Posterior cingulate gyrus (tissue), 11 donors: Measurements from ENCODE around the gene GNG4.

ENCODE experiments used
- DNase-seq, 10 donors: peaks; one replicate each; pipeline versions ENCODE4 v3.0.0 to v3.0.0-alpha.2; 2020 to 2021; ENCODE audit warnings: mixed read lengths in 3 of 10
- intact Hi-C: fragments of 100-400 bp; cut with DNase I; formaldehyde crosslinking; loops from one replicate; pipeline ENCODE4 v1.15.1; 2023

The GNG4 gene

GRCh38 chr1:235649368-235650163 is at the start of gene GNG4:
TSS of gene GNG4 (minus strand) at chr1:235649784. CDS start at chr1:235583838, 65,946 bp downstream.
- intact Hi-C loops, result loop anchor here (10.0 kb wide), 1 partner anchor 135 kb away; no protein-coding TSS in a partner anchor
- DNase-seq, result peak in 1 of 10 donors; percentile 13

- DNase-seq, result no peak
- intact Hi-C loops, result no loop called here
Measured at GRCh38 chr1:235697508-235697907, 47.9 kb upstream of the GNG4 start.

- intact Hi-C loops, result no loop called here
- DNase-seq, result no peak
Measured at GRCh38 chr1:235689356-235689755, 39.8 kb upstream of the GNG4 start.

- intact Hi-C loops, result no loop called here
- DNase-seq, result no peak
Measured at GRCh38 chr1:235688096-235688495, 38.5 kb upstream of the GNG4 start.

GRCh38 chr1:235683653-235684052 is 34.1 kb upstream of the GNG4 start:
- intact Hi-C loops, result no loop called here

GRCh38 chr1:235682216-235682615 is 32.6 kb upstream of the GNG4 start:
- intact Hi-C loops, result no loop called here
- DNase-seq, result no peak

More at GRCh38 chr1:235683653-235684052, 34.1 kb upstream of the GNG4 start:
- no peak for DNase-seq

GRCh38 chr1:235679644-235680043 is 30.1 kb upstream of the GNG4 start:
- intact Hi-C loops, result no loop called here
- DNase-seq, result no peak

- intact Hi-C loops, result no loop called here
- no peak for DNase-seq
Measured at GRCh38 chr1:235679005-235679404, 29.4 kb upstream of the GNG4 start.

GRCh38 chr1:235675152-235675890 is 25.7 kb upstream of the GNG4 start:
- no peak for DNase-seq
- intact Hi-C loops, result no loop called here

- DNase-seq, result no peak
- intact Hi-C loops, result no loop called here
Measured at GRCh38 chr1:235673981-235674380, 24.4 kb upstream of the GNG4 start.

- no peak for DNase-seq
- intact Hi-C loops, result no loop called here
Measured at GRCh38 chr1:235671992-235672391, 22.4 kb upstream of the GNG4 start.

GRCh38 chr1:235670157-235670776 is 20.7 kb upstream of the GNG4 start:
- intact Hi-C loops, result no loop called here

GRCh38 chr1:235669277-235669676 is 19.7 kb upstream of the GNG4 start:
- no peak for DNase-seq
- intact Hi-C loops, result no loop called here

More at GRCh38 chr1:235670157-235670776, 20.7 kb upstream of the GNG4 start:
- no peak for DNase-seq

GRCh38 chr1:235663628-235664027 is 14.0 kb upstream of the GNG4 start:
- DNase-seq, result no peak
- intact Hi-C loops, result no loop called here

GRCh38 chr1:235661568-235661967 is 12.0 kb upstream of the GNG4 start:
- DNase-seq, result no peak
- intact Hi-C loops, result no loop called here

GRCh38 chr1:235659186-235659771 is 9.7 kb upstream of the GNG4 start:
- no peak for DNase-seq
- intact Hi-C loops, result no loop called here

GRCh38 chr1:235657747-235658526 is 8.4 kb upstream of the GNG4 start:
- intact Hi-C loops, result no loop called here
- no peak for DNase-seq

- no peak for DNase-seq
- intact Hi-C loops, result no loop called here
Measured at GRCh38 chr1:235657269-235657668, 7.7 kb upstream of the GNG4 start.

GRCh38 chr1:235652364-235652763 is 2.8 kb upstream of the GNG4 start:
- DNase-seq, result no peak
- intact Hi-C loops, result no loop called here

GRCh38 chr1:235651170-235651806 is 1.7 kb upstream of the GNG4 start:
- no peak for DNase-seq
- intact Hi-C loops, result no loop called here
